GM12872 (cell line): ENCODE data around the gene WNK2.

Experiments
- CTCF ChIP-seq: IDR thresholded peaks from 3 replicates; pipeline ENCODE4 v1.5.1; 2011; ENCODE audit warnings: low read depth, mild to moderate bottlenecking, low read length, moderate library complexity; ENCODE audit not compliant: insufficient read depth

Gene WNK2

DNA sequence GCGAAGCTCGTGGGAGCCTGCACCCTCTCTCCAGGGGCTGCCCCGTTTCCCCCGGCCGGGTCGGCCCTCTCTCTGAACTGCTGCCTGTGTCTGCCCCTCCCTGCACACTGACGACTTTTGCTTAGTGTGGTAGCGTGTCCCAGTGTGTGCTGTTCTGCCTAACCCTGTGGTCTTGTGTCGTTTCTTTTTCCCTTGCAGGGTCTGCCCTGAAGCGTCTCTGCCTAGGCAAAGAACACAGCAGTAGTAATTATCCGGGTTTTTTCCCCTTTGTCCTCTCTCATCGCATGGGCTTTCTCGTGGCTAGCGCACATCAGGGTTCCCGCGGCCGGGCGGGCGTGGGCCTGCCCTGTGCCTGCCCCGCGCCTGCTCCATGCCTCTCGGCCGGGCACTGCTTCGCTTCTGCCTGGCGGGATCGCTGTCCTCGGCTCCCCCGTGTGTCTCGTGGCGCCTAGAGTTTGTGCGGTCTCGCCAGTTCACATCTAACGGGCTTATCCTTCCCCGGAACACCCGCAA is 122.7 kb downstream of the WNK2 start:
- no peak for TF ChIP-seq CTCF

GRCh38 chr9:93307468-93308157 is 123.7 kb downstream of the WNK2 start:
- TF ChIP-seq CTCF: no peak

GRCh38 chr9:93308158-93308602 is 124.2 kb downstream of the WNK2 start:
- no peak for TF ChIP-seq CTCF

- no peak for TF ChIP-seq CTCF
These were observed 124.7 kb downstream of the WNK2 start for GRCh38 chr9:93308676-93309075.

- TF ChIP-seq CTCF: no peak
These were observed 126.0 kb downstream of the WNK2 start for GRCh38 chr9:93309889-93310425.

- no peak for TF ChIP-seq CTCF
These were observed 131.2 kb downstream of the WNK2 start for GRCh38 chr9:93315118-93315517.

- TF ChIP-seq CTCF: no peak
These were observed 132.0 kb downstream of the WNK2 start for GRCh38 chr9:93315960-93316359.
